Stimulated activated CD4-positive, alpha-beta T cell treated with anti-CD3 and anti-CD28 coated beads, TNF-alpha, amount 100 ng/mL, for 4 hours (primary cell): ENCODE measurements around the gene CRCP.

Source experiments
- DNase-seq, 3 experiments: peaks; one replicate each; pipeline ENCODE4 v3.0.0-alpha.2; 2020; ENCODE audit warnings: low read depth in 3 of 3

CRCP gene

DNA sequence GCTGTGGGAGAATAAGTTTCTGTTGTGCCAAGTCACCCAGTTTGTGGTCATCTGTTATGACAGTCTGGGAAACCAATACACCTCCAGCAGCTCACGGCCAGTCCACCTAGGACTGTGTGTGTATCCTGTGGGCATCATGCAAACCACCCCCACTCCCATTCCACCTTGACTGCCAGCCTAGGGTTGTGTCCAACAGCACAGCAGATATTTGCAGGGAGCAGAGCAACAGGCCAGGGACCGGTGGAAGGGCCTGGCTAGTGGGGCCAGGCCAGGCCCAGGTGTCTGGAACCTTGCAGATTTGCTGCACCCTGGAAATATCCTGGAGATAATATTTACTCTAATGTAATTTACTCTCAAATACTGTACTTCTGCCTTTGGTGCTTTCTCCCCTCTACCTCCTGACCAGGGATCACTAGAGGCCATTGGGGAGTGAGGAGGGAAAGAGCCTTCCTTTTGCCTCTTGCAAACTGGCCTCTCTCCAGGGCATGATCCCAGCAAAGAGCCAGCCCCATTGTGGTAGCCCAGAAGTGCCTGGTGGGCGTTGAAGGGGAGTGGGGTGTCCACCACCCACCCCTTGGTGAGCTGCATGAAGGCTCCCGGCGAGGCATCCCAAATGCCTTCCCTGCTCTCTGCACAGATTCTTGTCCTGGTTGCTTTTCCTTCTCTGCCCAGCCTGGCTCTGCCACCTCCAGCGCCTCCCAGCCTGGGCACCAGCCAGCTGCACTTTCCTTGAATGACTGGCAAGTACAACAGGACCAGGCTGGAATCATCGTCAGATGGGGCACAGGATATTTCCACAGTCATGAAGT lies 75.3 kb downstream of the CRCP start:
- DNase-seq = no peak

DNA sequence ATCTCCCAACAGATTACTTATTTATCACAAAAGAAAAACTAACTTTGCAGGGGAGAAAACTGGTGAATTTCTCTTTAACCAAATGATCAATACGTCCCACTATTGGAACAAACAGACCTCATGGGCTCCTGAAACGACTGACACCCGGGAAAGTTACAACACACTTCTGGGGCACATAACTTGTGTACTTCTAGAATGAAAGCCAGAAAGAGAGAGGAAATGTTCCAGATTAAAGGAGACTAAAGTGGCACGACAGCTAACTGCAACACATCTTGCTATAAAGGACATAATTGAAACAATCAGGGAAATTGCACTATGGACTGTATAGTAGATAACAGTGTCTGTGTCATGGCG lies 75.8 kb downstream of the CRCP start:
- DNase-seq = no peak

DNA sequence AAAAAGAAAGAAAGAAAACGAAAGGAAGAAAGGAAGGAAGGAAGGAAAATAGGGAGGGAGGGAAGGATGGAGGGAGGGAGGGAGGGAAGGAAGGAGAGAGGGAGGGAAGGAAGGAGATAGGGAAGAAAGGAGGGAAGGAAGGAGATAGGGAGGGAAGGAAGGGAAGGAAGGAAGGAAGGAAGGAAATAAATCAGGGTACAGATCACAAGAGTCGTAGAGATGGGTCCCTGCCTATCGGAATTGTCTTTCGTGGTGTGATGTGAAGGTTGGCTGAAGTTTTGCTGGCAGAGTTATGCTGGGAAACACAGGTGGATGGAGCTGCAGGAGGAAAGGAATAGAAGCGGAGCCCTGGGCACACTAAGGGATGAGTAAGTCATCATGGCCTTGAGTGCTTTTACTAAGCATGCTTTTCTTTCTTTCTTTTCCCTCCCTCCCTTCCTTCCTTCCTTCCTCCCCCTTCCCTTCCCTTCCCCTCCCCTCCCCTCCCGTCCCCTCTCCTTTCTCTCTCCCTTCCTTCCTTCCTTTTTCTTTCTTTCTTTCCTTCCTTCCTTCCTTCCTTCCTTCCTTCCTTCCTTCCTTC lies 78.6 kb downstream of the CRCP start:
- no peak for DNase-seq

DNA sequence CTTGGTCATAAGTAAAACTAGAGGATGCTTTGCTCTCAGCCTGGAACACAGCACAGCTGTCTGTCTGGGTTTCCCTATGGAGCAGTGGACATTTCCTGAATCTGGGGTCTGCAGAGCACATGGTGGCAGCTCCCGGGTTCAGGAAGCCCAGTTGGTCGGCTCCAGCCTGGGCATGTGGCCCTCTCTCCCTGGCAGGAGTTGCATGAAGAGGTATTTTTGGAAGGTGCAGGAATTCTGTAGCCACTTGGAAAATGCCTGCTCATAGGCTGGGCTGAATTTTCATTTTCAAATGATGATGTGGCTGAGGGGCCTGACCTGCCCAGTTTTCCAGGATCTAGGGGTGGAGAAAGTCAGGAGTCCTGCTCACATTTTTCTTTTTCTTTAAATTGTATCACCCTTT lies 83.8 kb downstream of the CRCP start:
- DNase-seq = no peak

DNA sequence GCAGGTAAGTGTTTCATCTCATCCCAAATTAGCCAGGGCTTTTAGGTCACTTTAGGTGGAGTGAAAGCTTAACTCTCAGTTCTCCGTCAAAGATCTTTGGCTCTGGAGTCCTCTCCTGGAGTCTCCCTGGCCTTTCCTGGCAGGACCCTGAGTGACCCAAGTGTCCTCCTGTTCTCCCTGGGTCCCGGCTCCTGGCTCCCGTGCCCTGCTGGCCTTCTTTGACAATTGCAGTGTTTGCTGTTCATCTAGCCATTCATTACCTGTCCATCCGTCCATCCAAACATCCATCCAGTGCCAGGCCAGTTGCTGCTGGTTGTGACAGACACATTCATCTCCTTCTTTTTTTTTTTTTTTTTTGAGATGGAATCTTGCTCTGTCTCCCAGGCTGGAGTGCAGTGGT lies 84.3 kb downstream of the CRCP start:
- DNase-seq = no peak

DNA sequence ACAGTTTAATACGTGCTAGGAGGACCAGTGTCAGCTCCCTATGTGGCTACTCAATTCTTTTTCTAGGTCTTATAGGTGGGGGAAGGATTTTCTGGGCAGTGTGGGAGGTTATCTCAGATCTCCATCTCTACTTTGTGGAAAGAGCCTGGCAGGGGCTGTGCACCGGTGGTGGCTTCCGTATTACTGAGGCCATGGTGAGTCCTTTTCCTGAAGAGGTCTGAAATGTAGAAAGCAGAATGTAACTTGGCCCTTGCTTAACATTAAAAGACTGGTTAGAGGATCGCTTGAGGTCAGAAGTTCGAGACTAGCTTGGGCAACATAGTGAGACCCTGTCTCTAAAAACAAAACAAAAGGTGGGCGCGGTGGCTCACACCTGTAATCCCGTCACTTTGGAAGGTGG lies 87.8 kb downstream of the CRCP start:
- DNase-seq = no peak
